LNCAP (cell line): ENCODE results near the gene RBM18.

ENCODE experiments used
- CTCF ChIP-seq: fragments of 450-650 bp; IDR thresholded peaks from 2 replicates; pipeline ENCODE4 v1.5.1; 2017; ENCODE audit warnings: mild to moderate bottlenecking

Gene RBM18

GRCh38 chr9:122226142-122226757 lies 38.4 kb downstream of the RBM18 start:
- TF ChIP-seq CTCF, result no peak

GRCh38 chr9:122225312-122226141 lies 39.1 kb downstream of the RBM18 start:
- TF ChIP-seq CTCF, result no peak

GRCh38 chr9:122223435-122223834 lies 41.2 kb downstream of the RBM18 start:
- no peak for TF ChIP-seq CTCF

- no peak for TF ChIP-seq CTCF
Measured at GRCh38 chr9:122222791-122223190, 41.8 kb downstream of the RBM18 start.

GRCh38 chr9:122221183-122221811 lies 43.3 kb downstream of the RBM18 start:
- TF ChIP-seq CTCF, result no peak

GRCh38 chr9:122220673-122221182 lies 43.9 kb downstream of the RBM18 start:
- no peak for TF ChIP-seq CTCF

- TF ChIP-seq CTCF, result no peak
Measured at GRCh38 chr9:122219856-122220672, 44.6 kb downstream of the RBM18 start.
